HCEC 1CT (cell line): ENCODE data around the gene CAGE1.

ENCODE experiments used
- DNase-seq: peaks from one replicate; pipeline ENCODE4 v3.0.0-alpha.2; 2017

The CAGE1 gene

GRCh38 chr6:7389451-7390225 lies at the start of gene CAGE1, which contains the start of gene RIOK1:
Gene CAGE1 (minus strand): TSS chr6:7389742. CDS start chr6:7387173, 2,569 bp downstream.
Gene RIOK1 (plus strand): TSS chr6:7389808. CDS start chr6:7390003, 195 bp downstream.
- peak; percentile 93 for DNase-seq

- no peak for DNase-seq
These were observed 49.7 kb upstream of the CAGE1 start for GRCh38 chr6:7439228-7439627.

GRCh38 chr6:7438011-7438410 lies 48.5 kb upstream of the CAGE1 start:
- DNase-seq: no peak

- DNase-seq: no peak
These were observed 45.1 kb upstream of the CAGE1 start for GRCh38 chr6:7434672-7435071.

GRCh38 chr6:7433121-7433617 lies 43.6 kb upstream of the CAGE1 start:
- DNase-seq: no peak

GRCh38 chr6:7432391-7433120 lies 43.0 kb upstream of the CAGE1 start:
- DNase-seq: no peak

GRCh38 chr6:7431674-7432390 lies 42.3 kb upstream of the CAGE1 start:
- no peak for DNase-seq

- no peak for DNase-seq
These were observed 41.8 kb upstream of the CAGE1 start for GRCh38 chr6:7431313-7431673.

GRCh38 chr6:7426447-7427169 lies 37.1 kb upstream of the CAGE1 start:
- no peak for DNase-seq

- DNase-seq: no peak
These were observed 36.3 kb upstream of the CAGE1 start for GRCh38 chr6:7425808-7426190.

- DNase-seq: peak; percentile 6
These were observed 35.6 kb upstream of the CAGE1 start for GRCh38 chr6:7424967-7425807.

- DNase-seq: no peak
These were observed 34.5 kb upstream of the CAGE1 start for GRCh38 chr6:7424058-7424457.

GRCh38 chr6:7421066-7421465 lies 31.5 kb upstream of the CAGE1 start:
- DNase-seq: no peak

GRCh38 chr6:7419065-7419464 lies 29.5 kb upstream of the CAGE1 start:
- DNase-seq: no peak

GRCh38 chr6:7418238-7418905 lies 28.8 kb upstream of the CAGE1 start:
- DNase-seq: no peak

GRCh38 chr6:7417684-7418083 lies 28.1 kb upstream of the CAGE1 start:
- DNase-seq: no peak

GRCh38 chr6:7414811-7415210 lies 25.3 kb upstream of the CAGE1 start:
- peak; percentile 86 for DNase-seq

GRCh38 chr6:7413151-7413823 lies 23.7 kb upstream of the CAGE1 start:
- DNase-seq: no peak

- no peak for DNase-seq
These were observed 21.8 kb upstream of the CAGE1 start for GRCh38 chr6:7411328-7411727.

- no peak for DNase-seq
These were observed 21.3 kb upstream of the CAGE1 start for GRCh38 chr6:7410851-7411250.

- no peak for DNase-seq
These were observed 20.2 kb upstream of the CAGE1 start for GRCh38 chr6:7409740-7410139.
